Measurements from ENCODE around the gene TMEM221. TPM values are rescaled to one million over a fixed set of nuclear protein-coding genes. Genes with fewer than 3 reads are reported as not detected.
A peak's percentile ranks its signal among the peaks of the same experiment; 100 is the strongest.

The TMEM221 gene
- total RNA-seq, 1 donor from 2014 or later: not detected

GRCh38 chr19:17394891-17395415 is 53.5 kb downstream of the TMEM221 start:
- intact Hi-C loops (cut with DNase I): no loop called here
- peak; percentile 80 for DNase-seq
- peaks cover 10% of the 10 kb centered on the region for H3K36me3 ChIP-seq
- no peak overlapping the region for H3K4me3 ChIP-seq
- TF ChIP-seq CTCF (IDR thresholded peaks at IDR 0.05): peak; percentile 78
- no peak overlapping the region for H3K27ac ChIP-seq
- H3K9me3 ChIP-seq: no peaks in the 10 kb centered on the region
- peak; percentile 17 to 54 for ATAC-seq
- H3K27me3 ChIP-seq (ENCODE audit: low read depth): peaks cover 4% of the 10 kb centered on the region
- peaks cover 31% of the 10 kb centered on the region for H3K4me1 ChIP-seq

GRCh38 chr19:17393914-17394313 is 54.6 kb downstream of the TMEM221 start, which contains the start of gene CCDC194:
TSS of gene CCDC194 (minus strand) at chr19:17394196. CDS start at chr19:17394158, 38 bp downstream.
- H3K36me3 ChIP-seq: peaks cover 6% of the 10 kb centered on the region

GRCh38 chr19:17393002-17393401 is 55.5 kb downstream of the TMEM221 start:
- TF ChIP-seq CTCF (IDR thresholded peaks at IDR 0.05): no peak
- no peak for DNase-seq
- peaks cover 4% of the 10 kb centered on the region for H3K27me3 ChIP-seq (ENCODE audit: low read depth)
- ATAC-seq: no peak
- no peak overlapping the region for H3K27ac ChIP-seq
- no peak overlapping the region for H3K4me3 ChIP-seq
- H3K4me1 ChIP-seq: peaks cover 31% of the 10 kb centered on the region
- peaks cover 6% of the 10 kb centered on the region for H3K36me3 ChIP-seq
- intact Hi-C loops (cut with DNase I): no loop called here
- no peaks in the 10 kb centered on the region for H3K9me3 ChIP-seq

More at GRCh38 chr19:17393914-17394313, 54.6 kb downstream of the TMEM221 start, which contains the start of gene CCDC194:
- ATAC-seq (no peak), DNase-seq (no peak)
- intact Hi-C loops (cut with DNase I): no loop called here
- Histone ChIP-seq H3K27me3 (ENCODE audit: low read depth) (peaks cover 4% of the 10 kb centered on the region), H3K4me1 (peaks cover 31% of the 10 kb centered on the region), H3K27ac (no peak within 1 kb of the TSS), H3K9me3 (no peaks in the 10 kb centered on the region), H3K4me3 (no peak within 1 kb of the TSS)
- no peak for TF ChIP-seq CTCF (IDR thresholded peaks at IDR 0.05)

- Histone ChIP-seq H3K4me3 (peak overlapping the region; percentile 50), H3K36me3 (no peaks in the 10 kb centered on the region), H3K9me3 (no peaks in the 10 kb centered on the region), H3K27me3 (ENCODE audit: low read depth) (peaks cover 4% of the 10 kb centered on the region), H3K27ac (no peak overlapping the region), H3K4me1 (peaks cover 31% of the 10 kb centered on the region)
- intact Hi-C loops (cut with DNase I): no loop called here
- peak in 1 of 2 donors; percentile 3 for ATAC-seq
- no peak for TF ChIP-seq CTCF (IDR thresholded peaks at IDR 0.05)
- no peak for DNase-seq
Observed at GRCh38 chr19:17391371-17392151, 56.9 kb downstream of the TMEM221 start.

GRCh38 chr19:17390665-17391370 is 57.6 kb downstream of the TMEM221 start:
- ATAC-seq (peak; percentile 98 to 99), DNase-seq (peak; percentile 94)
- H3K4me1 ChIP-seq: peaks cover 31% of the 10 kb centered on the region
- intact Hi-C loops (cut with DNase I): no loop called here
- peak overlapping the region; percentile 26 for H3K27ac ChIP-seq
- peaks cover 4% of the 10 kb centered on the region for H3K27me3 ChIP-seq (ENCODE audit: low read depth)
- peak; percentile 78 for TF ChIP-seq CTCF (IDR thresholded peaks at IDR 0.05)
- H3K4me3 ChIP-seq: peak overlapping the region; percentile 50
- H3K9me3 ChIP-seq: no peaks in the 10 kb centered on the region
- H3K36me3 ChIP-seq: no peaks in the 10 kb centered on the region

Data from lower lobe of right lung (tissue), 2 donors.